H1 (cell line): Measurements from ENCODE around the gene DYRK2. TPM values are rescaled to one million over a fixed set of nuclear protein-coding genes. Genes with fewer than 3 reads are reported as not detected.

Experiments used
- CTCF ChIA-PET: fragments of 300-600 bp; sonication (Branson Sonifier 250); formaldehyde crosslinking; loops from one replicate; lab custom pipeline; 2021; ENCODE audit not compliant: partially characterized antibody; lab: Charles Lee
- POLR2A ChIA-PET: fragments of 300-600 bp; sonication (Branson Sonifier 250); formaldehyde crosslinking; loops from one replicate; lab custom pipeline; 2021; ENCODE audit warnings: inconsistent platforms; ENCODE audit not compliant: partially characterized antibody; lab: Charles Lee
- DNase-seq, 2 experiments: peaks; one replicate each; pipeline versions ENCODE4 v3.0.0 to v3.0.0-alpha.2; 2010 to 2022; ENCODE audit warnings: low spot score in 2 of 2, low read depth in 1 of 2, mixed read lengths in 1 of 2
- FAIRE-seq: peaks from 2 replicates; lab custom pipeline; 2011; peaks lifted over from hg19 to GRCh38; lab: Jason Lieb, UNC
- H2AFZ ChIP-seq: 2 replicates; pipeline ENCODE4 v1.8.1; 2012; ENCODE audit warnings: low read length, inconsistent platforms
- H2AK5ac ChIP-seq: 2 replicates; pipeline ENCODE4 v1.6.1; 2013; ENCODE audit warnings: low read depth, low read length
- H2BK120ac ChIP-seq: replicated peaks from 2 replicates; pipeline ENCODE3; 2013; ENCODE audit warnings: low read depth, low read length, inconsistent platforms
- H2BK12ac ChIP-seq: 2 replicates; pipeline ENCODE4 v1.6.1; 2013; ENCODE audit warnings: low read depth, low read length
- H2BK15ac ChIP-seq: 2 replicates; pipeline ENCODE4 v1.6.1; 2013; ENCODE audit warnings: low read length
- H2BK20ac ChIP-seq: 2 replicates; pipeline ENCODE4 v1.6.1; 2013; ENCODE audit warnings: low read length
- H2BK5ac ChIP-seq: 2 replicates; pipeline ENCODE4 v1.6.1; 2013; ENCODE audit warnings: low read depth, low read length
- H3K14ac ChIP-seq: 2 replicates; pipeline ENCODE4 v1.6.1; 2013; ENCODE audit warnings: inconsistent platforms; ENCODE audit not compliant: insufficient read length
- H3K18ac ChIP-seq: 2 replicates; pipeline ENCODE4 v1.6.1; 2013; ENCODE audit warnings: low read length; ENCODE audit errors: extremely low read depth
- H3K23ac ChIP-seq: 2 replicates; pipeline ENCODE4 v1.6.1; 2013; ENCODE audit warnings: inconsistent platforms; ENCODE audit not compliant: insufficient read length
- H3K23me2 ChIP-seq: 2 replicates; pipeline ENCODE4 v1.6.1; 2013; ENCODE audit warnings: low read depth, low read length
- H3K27ac ChIP-seq: 2 replicates; pipeline ENCODE4 v1.6.1; 2011; ENCODE audit warnings: low read depth, low read length, inconsistent platforms
- H3K27me3 ChIP-seq, 4 experiments: replicated peaks in 1 of 4; 1 replicate in 1 of 4; 2 replicates in 3 of 4; pipeline versions ENCODE4 v1.6.1 to v1.8.1; 2011 to 2013; ENCODE audit warnings: low read length in 3 of 4, mild to moderate bottlenecking in 3 of 4, inconsistent platforms in 2 of 4, mixed read lengths in 2 of 4, moderate library complexity in 1 of 4; ENCODE audit not compliant: control insufficient read depth in 3 of 4, insufficient read depth in 3 of 4; ENCODE audit errors: extremely low read depth in 1 of 4
- H3K36me3 ChIP-seq, 4 experiments: 2 replicates each; pipeline versions ENCODE4 v1.6.1 to v1.8.1; 2011 to 2013; ENCODE audit warnings: mild to moderate bottlenecking in 4 of 4, low read length in 3 of 4, moderate library complexity in 2 of 4, control low read depth in 1 of 4, inconsistent platforms in 1 of 4; ENCODE audit not compliant: insufficient read depth in 4 of 4, control insufficient read depth in 2 of 4
- H3K4ac ChIP-seq: replicated peaks from 2 replicates; pipeline ENCODE3; 2013; ENCODE audit warnings: low read length, low read depth, mixed read lengths, inconsistent platforms; ENCODE audit not compliant: insufficient read length
- H3K4me1 ChIP-seq, 4 experiments: replicated peaks in 1 of 4; 1 replicate in 1 of 4; 2 replicates in 3 of 4; pipeline versions ENCODE4 v1.6.1 to v1.8.1; 2011 to 2013; ENCODE audit warnings: low read length in 3 of 4, inconsistent platforms in 2 of 4, mixed read lengths in 1 of 4; ENCODE audit not compliant: insufficient read depth in 4 of 4, control insufficient read depth in 3 of 4
- H3K4me2 ChIP-seq, 2 experiments: 2 replicates each; pipeline versions ENCODE4 v1.6.1 to v1.8.1; 2011 to 2013; ENCODE audit warnings: low read depth in 2 of 2, low read length in 2 of 2, control low read depth in 1 of 2, inconsistent platforms in 1 of 2, mild to moderate bottlenecking in 1 of 2; ENCODE audit not compliant: insufficient read depth in 1 of 2
- H3K4me3 ChIP-seq, 4 experiments: fragments of 200-600, 300-600 bp in 1 of 4; sonication (generic), shearing (Covaris generic), sonication (Bioruptor Twin) in 1 of 4; 2 replicates each; pipeline versions ENCODE4 v1.5.1 to v1.8.1; 2011 to 2016; ENCODE audit warnings: low read length in 4 of 4, low read depth in 3 of 4, control low read depth in 2 of 4, inconsistent platforms in 2 of 4, mild to moderate bottlenecking in 2 of 4, mixed read lengths in 1 of 4, moderate library complexity in 1 of 4; ENCODE audit not compliant: insufficient read depth in 2 of 4; ENCODE audit errors: extremely low read depth in 1 of 4
- H3K56ac ChIP-seq: replicated peaks from 2 replicates; pipeline ENCODE3; 2013; ENCODE audit warnings: low read depth, mild to moderate bottlenecking, mixed read lengths, low read length, inconsistent platforms; ENCODE audit not compliant: insufficient read length
- H3K79me1 ChIP-seq: 2 replicates; pipeline ENCODE4 v1.6.1; 2013; ENCODE audit warnings: low read depth, low read length, control low read depth
- H3K79me2 ChIP-seq, 2 experiments: 2 replicates each; pipeline versions ENCODE4 v1.6.1 to v1.8.1; 2012 to 2013; ENCODE audit warnings: low read length in 2 of 2, mild to moderate bottlenecking in 2 of 2, inconsistent platforms in 1 of 2; ENCODE audit not compliant: insufficient read depth in 2 of 2, control insufficient read depth in 1 of 2
- H3K9ac ChIP-seq, 4 experiments: replicated peaks in 1 of 4; 1 replicate in 1 of 4; 2 replicates in 3 of 4; pipeline versions ENCODE4 v1.6.1 to v1.8.1; 2011 to 2013; ENCODE audit warnings: low read depth in 3 of 4, low read length in 3 of 4, control low read depth in 2 of 4, mild to moderate bottlenecking in 2 of 4, moderate library complexity in 2 of 4, inconsistent platforms in 1 of 4; ENCODE audit errors: extremely low read depth in 1 of 4
- H3K9me3 ChIP-seq, 2 experiments: 2 replicates each; pipeline versions ENCODE4 v1.6.1 to v1.8.1; 2012 to 2013; ENCODE audit warnings: mild to moderate bottlenecking in 2 of 2, moderate library complexity in 2 of 2, control low read depth in 1 of 2, inconsistent platforms in 1 of 2, low read depth in 1 of 2, low read length in 1 of 2, mixed read lengths in 1 of 2; ENCODE audit not compliant: insufficient read depth in 2 of 2
- H4K20me1 ChIP-seq, 2 experiments: replicated peaks in 1 of 2; 2 replicates each; pipeline versions ENCODE3 to v1.8.1; 2011 to 2013; ENCODE audit warnings: inconsistent platforms in 2 of 2, low read length in 2 of 2, mild to moderate bottlenecking in 1 of 2; ENCODE audit not compliant: insufficient read depth in 2 of 2, control insufficient read depth in 1 of 2
- H4K5ac ChIP-seq: 2 replicates; pipeline ENCODE4 v1.6.1; 2013; ENCODE audit warnings: low read length, low read depth, mixed read lengths, inconsistent platforms; ENCODE audit not compliant: insufficient read length
- H4K8ac ChIP-seq: 2 replicates; pipeline ENCODE4 v1.8.0; 2013; ENCODE audit warnings: mild to moderate bottlenecking, moderate library complexity, low read length, inconsistent platforms; ENCODE audit not compliant: insufficient read depth; ENCODE audit errors: extremely low read depth
- H4K91ac ChIP-seq: replicated peaks from 2 replicates; pipeline ENCODE3; 2013; ENCODE audit warnings: low read length, mixed read lengths, inconsistent platforms; ENCODE audit not compliant: insufficient read length
- BRCA1 ChIP-seq: IDR thresholded peaks from 2 replicates; pipeline ENCODE4 v1.6.1; 2012; ENCODE audit warnings: low read depth, low read length, improper control_type of control experiment
- CBX5 ChIP-seq: fragments of 300-800, 300-1000 bp; sonication (generic); IDR thresholded peaks from 2 replicates; pipeline ENCODE4 v1.7.1; 2016; ENCODE audit warnings: antibody characterized with exemption, low read length, low read depth
- CBX8 ChIP-seq: fragments of 300-800, 300-1000 bp; sonication (generic); IDR thresholded peaks from 2 replicates; pipeline ENCODE4 v1.7.1; 2016; ENCODE audit warnings: low read depth, low read length, borderline replicate concordance
- CREB1 ChIP-seq: IDR thresholded peaks from 2 replicates; pipeline ENCODE4 v1.6.1; 2012; ENCODE audit warnings: inconsistent platforms
- CTCF ChIP-seq, 3 experiments: IDR thresholded peaks; 1 replicate in 2 of 3; 2 replicates in 1 of 3; pipeline versions ENCODE4 v1.5.1 to v1.6.1; 2011; ENCODE audit warnings: low read length in 3 of 3, mild to moderate bottlenecking in 3 of 3, inconsistent platforms in 2 of 3, low read depth in 1 of 3, moderate library complexity in 1 of 3; ENCODE audit not compliant: insufficient read depth in 1 of 3; ENCODE audit errors: control extremely low read depth in 1 of 3
- EGR1 ChIP-seq: IDR thresholded peaks from 2 replicates; pipeline ENCODE4 v1.6.1; 2011; ENCODE audit warnings: low read depth, low read length, borderline replicate concordance
- EP300 ChIP-seq, 2 experiments: IDR thresholded peaks; 1 replicate in 1 of 2; 2 replicates in 1 of 2; pipeline ENCODE4 v1.6.1; 2011 to 2012; ENCODE audit warnings: low read depth in 2 of 2, low read length in 2 of 2, mild to moderate bottlenecking in 2 of 2, borderline replicate concordance in 1 of 2, inconsistent platforms in 1 of 2, moderate library complexity in 1 of 2
- GTF2F1 ChIP-seq: IDR thresholded peaks from 2 replicates; pipeline ENCODE4 v1.6.1; 2012; ENCODE audit warnings: low read depth, low read length, improper control_type of control experiment, borderline replicate concordance
- KDM4A ChIP-seq: IDR thresholded peaks from one replicate; pipeline ENCODE4 v1.7.1; 2012; ENCODE audit warnings: low read depth, mild to moderate bottlenecking, moderate library complexity, low read length, inconsistent platforms; ENCODE audit not compliant: severe bottlenecking
- POLR2A ChIP-seq, 2 experiments: IDR thresholded peaks; 1 replicate in 1 of 2; 2 replicates in 1 of 2; pipeline ENCODE4 v1.6.1; 2011; ENCODE audit warnings: low read depth in 2 of 2, low read length in 2 of 2, mild to moderate bottlenecking in 2 of 2; ENCODE audit errors: control extremely low read depth in 1 of 2
- POU5F1 ChIP-seq: IDR thresholded peaks from 2 replicates; pipeline ENCODE4 v1.6.1; 2011; ENCODE audit warnings: low read depth, mild to moderate bottlenecking, low read length, moderate library complexity
- SIRT6 ChIP-seq: IDR thresholded peaks from one replicate; pipeline ENCODE4 v1.7.1; 2012; ENCODE audit warnings: low read length, inconsistent platforms
- TBP ChIP-seq: IDR thresholded peaks from 2 replicates; pipeline ENCODE4 v1.6.1; 2011; ENCODE audit warnings: low read depth, low read length, improper control_type of control experiment
- TEAD4 ChIP-seq: IDR thresholded peaks from 2 replicates; pipeline ENCODE4 v1.6.1; 2012; ENCODE audit warnings: low read depth, low read length, inconsistent platforms, mixed read lengths
- polyA plus RNA-seq, 7 experiments: library from polyadenylated mRNA; depleted of rRNA in 3 of 7; stranded (reverse) in 5 of 7; unstranded in 2 of 7; fragments of >200 nt in 5 of 7; fragments of 200-250 nt in 2 of 7; gene quantifications; 1 replicate in 5 of 7; 2 replicates in 1 of 7; 4 replicates in 1 of 7; pipeline versions ENCODE4 v1.2.1 to v1.2.3, GENCODE V29; 2011 to 2013; ENCODE audit warnings: missing spikeins in 2 of 7, mixed read lengths in 2 of 7
- total RNA-seq: library from RNA; stranded (reverse); fragmentation: NEBNext Ultra II Directional; extraction: Animal tissue kit (Norgen Biotek cat#: 25700); gene quantifications from 2 replicates; pipeline ENCODE4 v1.2.1, GENCODE V29; 2021

DYRK2 gene
- total and polyA plus RNA-seq, 2 of the 8 experiments (the other 6 are each of a cell fraction or from before 2014, with no cell fraction given), result 11.2 to 31.6 TPM

DNA sequence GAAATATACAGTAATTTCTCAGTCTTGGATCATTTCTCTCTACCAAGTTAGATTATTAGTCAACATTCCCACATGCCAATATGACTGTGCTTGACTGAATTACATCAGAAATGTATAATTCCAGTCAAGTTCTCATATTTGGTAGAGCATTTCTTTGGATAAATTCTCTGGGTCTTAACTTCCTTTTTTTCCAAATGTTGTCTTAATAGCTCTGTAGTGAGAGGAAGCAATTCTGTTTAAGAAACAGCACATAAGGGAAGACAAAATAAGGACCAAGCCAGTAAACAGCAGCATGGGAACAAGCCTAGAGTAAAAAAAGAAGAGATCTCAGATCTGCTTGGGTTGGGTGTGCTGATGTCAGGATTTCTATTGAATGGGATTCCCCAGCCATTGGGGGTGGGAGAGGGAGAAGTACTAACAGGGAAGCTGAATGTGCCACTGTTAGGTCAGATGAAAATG lies 14.2 kb upstream of the DYRK2 start:
- Histone ChIP-seq H3K79me2 (no peaks in the 10 kb centered on the region), H3K4ac (no peak overlapping the region), H2BK15ac (no peak overlapping the region), H4K20me1 (no peaks in the 10 kb centered on the region), H3K4me1 (peaks cover 0 to 16% (median 10%) of the 10 kb centered on the region in 4 experiments; a peak in 4 of 7 replicates), H4K91ac (no peak overlapping the region), H2BK20ac (no peak overlapping the region), H2AFZ (peak overlapping the region; percentile 29), H3K9me3 (no peaks in the 10 kb centered on the region), H3K23ac (no peak overlapping the region), H2AK5ac (no peak overlapping the region), H3K79me1 (no peaks in the 10 kb centered on the region), H3K23me2 (no peaks in the 10 kb centered on the region), H3K27ac (no peak overlapping the region), H3K4me2 (no peak overlapping the region), H4K8ac (no peak overlapping the region), H4K5ac (no peak overlapping the region), H3K56ac (no peak overlapping the region), H3K14ac (no peak overlapping the region), H3K9ac (no peak overlapping the region), H3K36me3 (no peaks in the 10 kb centered on the region), H2BK12ac (no peak overlapping the region), H3K27me3 (no peaks in the 10 kb centered on the region), H2BK120ac (no peak overlapping the region), H3K4me3 (no peak overlapping the region), H2BK5ac (no peak overlapping the region), H3K18ac (no peak overlapping the region)
- POLR2A ChIA-PET, result interaction anchor here (3.7 kb wide), 1 partner anchor 14 kb away, joined by 12 read pairs; the partner anchor contains the start of gene DYRK2
- FAIRE-seq, result no peak
- DNase-seq, result no peak
- CTCF ChIA-PET, result interaction anchor here (1.0 to 1.5 kb wide), 3 partner anchors 10 to 20 kb away, joined by 3 to 5 read pairs (median 4); partner anchors contain the start of gene DYRK2
- no peak for TF ChIP-seq EP300 (IDR thresholded peaks at IDR 0.05; ENCODE audit: borderline replicate concordance in 1 of 2, low read depth in 2 of 2, low read length in 2 of 2)
- TF ChIP-seq POU5F1, result no peak
- TF ChIP-seq CTCF (IDR thresholded peaks at IDR 0.05; ENCODE audit: control extremely low read depth in 1 of 3, insufficient read depth in 1 of 3, low read depth in 1 of 3, low read length in 3 of 3), result no peak
- TF ChIP-seq SIRT6, result no peak
- TF ChIP-seq CBX5, result no peak
- no peak for TF ChIP-seq KDM4A
- TF ChIP-seq TBP, result no peak
- no peak for TF ChIP-seq GTF2F1
- TF ChIP-seq BRCA1, result no peak
- TF ChIP-seq CREB1, result no peak
- no peak for TF ChIP-seq EGR1
- TF ChIP-seq TEAD4, result no peak
- TF ChIP-seq POLR2A (IDR thresholded peaks at IDR 0.05; ENCODE audit: control extremely low read depth in 1 of 2, low read depth in 2 of 2, low read length in 2 of 2), result no peak
- TF ChIP-seq CBX8, result no peak
